ENCODE results near the gene CD63. TPM values are rescaled to one million over a fixed set of nuclear protein-coding genes. Genes with fewer than 3 reads are reported as not detected.

The CD63 gene
- total RNA-seq, 2 donors from 2014 or later, result 83.3 to 83.9 TPM

GRCh38 chr12:55715169-55715764 lies 13.5 kb downstream of the CD63 start:
- no peak for ATAC-seq
- peak overlapping the region; percentile 98 for H3K4me3 Mint-ChIP-seq
- H3K9me3 ChIP-seq (ENCODE audit: control insufficient read depth, low read length, poor library complexity, severe bottlenecking), result no peaks in the 10 kb centered on the region
- peaks cover 24% of the 10 kb centered on the region for H3K4me1 Mint-ChIP-seq
- no peaks in the 10 kb centered on the region for H3K36me3 Mint-ChIP-seq (ENCODE audit: low read depth)
- H3K27me3 Mint-ChIP-seq, result no peaks in the 10 kb centered on the region
- peak overlapping the region; percentile 98 for H3K27ac Mint-ChIP-seq
- no peak for DNase-seq

GRCh38 chr12:55713721-55714120 lies 15.1 kb downstream of the CD63 start:
- Mint-ChIP-seq H3K36me3 (ENCODE audit: low read depth) (peaks cover 4% of the 10 kb centered on the region), H3K4me3 (no peak overlapping the region), H3K4me1 (peaks cover 31% of the 10 kb centered on the region), H3K27ac (no peak overlapping the region), H3K27me3 (peaks cover 12% of the 10 kb centered on the region)
- no peaks in the 10 kb centered on the region for H3K9me3 ChIP-seq (ENCODE audit: control insufficient read depth, low read length, poor library complexity, severe bottlenecking)
- ATAC-seq (no peak), DNase-seq (no peak)

GRCh38 chr12:55712700-55713415 lies 16.0 kb downstream of the CD63 start:
- Mint-ChIP-seq H3K4me1 (peaks cover 34% of the 10 kb centered on the region), H3K36me3 (ENCODE audit: low read depth) (peaks cover 9% of the 10 kb centered on the region), H3K27ac (no peak overlapping the region), H3K4me3 (no peak overlapping the region), H3K27me3 (peaks cover 20% of the 10 kb centered on the region)
- H3K9me3 ChIP-seq (ENCODE audit: control insufficient read depth, low read length, poor library complexity, severe bottlenecking), result no peaks in the 10 kb centered on the region
- ATAC-seq (no peak), DNase-seq (no peak)

GRCh38 chr12:55711786-55712553 lies 16.8 kb downstream of the CD63 start:
- H3K4me3 Mint-ChIP-seq, result no peak overlapping the region
- peaks cover 32% of the 10 kb centered on the region for H3K4me1 Mint-ChIP-seq
- DNase-seq (no peak), ATAC-seq (no peak)
- peaks cover 9% of the 10 kb centered on the region for H3K36me3 Mint-ChIP-seq (ENCODE audit: low read depth)
- no peak overlapping the region for H3K27ac Mint-ChIP-seq
- peaks cover 24% of the 10 kb centered on the region for H3K27me3 Mint-ChIP-seq
- H3K9me3 ChIP-seq (ENCODE audit: control insufficient read depth, low read length, poor library complexity, severe bottlenecking), result no peaks in the 10 kb centered on the region

GRCh38 chr12:55708695-55709233 lies 20.0 kb downstream of the CD63 start:
- Mint-ChIP-seq H3K27ac (peak overlapping the region; percentile 79), H3K4me3 (peak overlapping the region; percentile 92), H3K4me1 (peaks cover 27% of the 10 kb centered on the region), H3K36me3 (ENCODE audit: low read depth) (peaks cover 9% of the 10 kb centered on the region), H3K27me3 (peaks cover 29% of the 10 kb centered on the region)
- ATAC-seq (no peak), DNase-seq (no peak)
- H3K9me3 ChIP-seq (ENCODE audit: control insufficient read depth, low read length, poor library complexity, severe bottlenecking), result no peaks in the 10 kb centered on the region

- Mint-ChIP-seq H3K36me3 (ENCODE audit: low read depth) (peaks cover 9% of the 10 kb centered on the region), H3K4me3 (peak within 1 kb of the TSS; percentile 92), H3K4me1 (peaks cover 25% of the 10 kb centered on the region), H3K27ac (peak within 1 kb of the TSS; percentile 79), H3K27me3 (peaks cover 29% of the 10 kb centered on the region)
- DNase-seq (peak; percentile 38 to 66 (median 62)), ATAC-seq (peak; percentile 79)
- H3K9me3 ChIP-seq (ENCODE audit: control insufficient read depth, low read length, poor library complexity, severe bottlenecking), result no peaks in the 10 kb centered on the region
Observed at GRCh38 chr12:55707841-55708694, 20.7 kb downstream of the CD63 start, which contains the start of gene ITGA7. ITGA7 (minus strand) TSS chr12:55707904; CDS start chr12:55707682, 222 bp downstream.

- Mint-ChIP-seq H3K4me3 (peak overlapping the region; percentile 92), H3K27ac (peak overlapping the region; percentile 27), H3K36me3 (ENCODE audit: low read depth) (peaks cover 9% of the 10 kb centered on the region), H3K4me1 (peaks cover 25% of the 10 kb centered on the region), H3K27me3 (peaks cover 29% of the 10 kb centered on the region)
- DNase-seq (no peak), ATAC-seq (no peak)
- H3K9me3 ChIP-seq (ENCODE audit: control insufficient read depth, low read length, poor library complexity, severe bottlenecking), result no peaks in the 10 kb centered on the region
Observed at GRCh38 chr12:55707219-55707671, 21.6 kb downstream of the CD63 start.

- H3K4me1 Mint-ChIP-seq, result peaks cover 23% of the 10 kb centered on the region
- DNase-seq, result no peak
Observed at GRCh38 chr12:55706568-55707218, 22.1 kb downstream of the CD63 start.

GRCh38 chr12:55705782-55706402 lies 22.9 kb downstream of the CD63 start:
- peaks cover 25% of the 10 kb centered on the region for H3K4me1 Mint-ChIP-seq
- peaks cover 9% of the 10 kb centered on the region for H3K36me3 Mint-ChIP-seq (ENCODE audit: low read depth)
- H3K27me3 Mint-ChIP-seq, result peaks cover 29% of the 10 kb centered on the region
- H3K27ac Mint-ChIP-seq, result no peak overlapping the region
- H3K4me3 Mint-ChIP-seq, result peak overlapping the region; percentile 39
- DNase-seq, result no peak
- ATAC-seq, result peak; percentile 45
- H3K9me3 ChIP-seq (ENCODE audit: control insufficient read depth, low read length, poor library complexity, severe bottlenecking), result no peaks in the 10 kb centered on the region

More at GRCh38 chr12:55706568-55707218, 22.1 kb downstream of the CD63 start:
- H3K36me3 Mint-ChIP-seq (ENCODE audit: low read depth), result peaks cover 9% of the 10 kb centered on the region
- H3K27me3 Mint-ChIP-seq, result peaks cover 29% of the 10 kb centered on the region
- ATAC-seq, result no peak
- H3K27ac Mint-ChIP-seq, result peak overlapping the region; percentile 27
- H3K9me3 ChIP-seq (ENCODE audit: control insufficient read depth, low read length, poor library complexity, severe bottlenecking), result no peaks in the 10 kb centered on the region
- H3K4me3 Mint-ChIP-seq, result peak overlapping the region; percentile 92

GRCh38 chr12:55704824-55705718 lies 23.7 kb downstream of the CD63 start:
- Mint-ChIP-seq H3K4me3 (no peak overlapping the region), H3K4me1 (peaks cover 26% of the 10 kb centered on the region), H3K27me3 (peaks cover 29% of the 10 kb centered on the region), H3K27ac (no peak overlapping the region), H3K36me3 (ENCODE audit: low read depth) (peaks cover 9% of the 10 kb centered on the region)
- ATAC-seq (no peak), DNase-seq (no peak)
- H3K9me3 ChIP-seq (ENCODE audit: control insufficient read depth, low read length, poor library complexity, severe bottlenecking), result no peaks in the 10 kb centered on the region

All from T-helper 17 cell (primary cell).